Stomach (tissue), 4 donors: ENCODE results near the gene SAPCD2.

Source experiments
- CTCF ChIP-seq, 7 experiments: fragments of 450-650 bp in 4 of 7; fragments of 200-600 bp in 3 of 7; sonication (generic) in 3 of 7; IDR thresholded peaks; one replicate each; pipeline ENCODE4 v1.5.1; 2016 to 2019; ENCODE audit warnings: antibody characterized with exemption in 7 of 7, control low read depth in 2 of 7, mild to moderate bottlenecking in 1 of 7
- POLR2A ChIP-seq, 4 donors: fragments of 450-650 bp; IDR thresholded peaks; one replicate each; pipeline ENCODE4 v1.6.1; 2016; ENCODE audit warnings: antibody characterized with exemption in 4 of 4, control low read depth in 2 of 4, mild to moderate bottlenecking in 1 of 4, moderate library complexity in 1 of 4
- POLR2AphosphoS5 ChIP-seq, 3 donors: sonication (generic); formaldehyde crosslinking; IDR thresholded peaks; one replicate each; pipeline ENCODE4 v1.6.1; 2016; ENCODE audit warnings: antibody characterized with exemption in 3 of 3

DNA sequence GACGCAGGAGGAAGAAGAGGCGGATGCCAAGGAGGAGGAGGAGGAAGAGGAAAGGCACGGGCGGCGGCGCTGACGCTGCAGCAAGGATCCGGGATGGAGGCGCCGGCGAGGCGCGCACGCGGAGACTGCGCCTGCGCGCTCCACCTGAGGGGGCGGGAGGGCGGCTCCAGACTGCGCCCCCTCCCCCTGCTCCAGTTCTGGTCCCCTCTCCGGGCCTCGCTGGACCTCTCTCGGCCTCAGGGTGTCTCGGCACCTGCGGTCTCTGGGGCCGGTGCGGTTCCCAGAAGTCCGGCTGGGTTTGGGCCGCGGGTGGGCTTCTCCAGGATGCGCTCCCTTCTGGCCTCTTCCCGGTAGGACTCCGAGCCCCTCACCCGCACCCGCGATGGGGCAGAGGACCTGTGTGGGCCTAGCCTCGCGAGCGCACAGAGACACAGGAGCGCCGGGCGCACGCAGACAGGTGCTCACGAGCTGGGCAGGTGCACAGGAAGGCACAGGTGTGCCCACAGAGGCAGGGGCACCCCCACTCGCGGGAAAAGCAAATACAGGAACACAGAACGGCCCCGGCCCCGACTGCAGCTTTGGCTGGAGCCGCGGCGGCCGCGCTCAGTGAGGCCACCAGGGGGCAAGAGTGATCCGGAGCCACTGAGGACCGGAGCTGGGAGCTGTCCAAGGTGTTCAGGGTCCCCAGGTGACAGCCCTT, 24.1 kb downstream of the SAPCD2 start, which contains the start of gene NPDC1:
- TF ChIP-seq POLR2AphosphoS5 (IDR thresholded peaks at IDR 0.05) (peak in 1 of 3 donors; percentile 50), CTCF (IDR thresholded peaks at IDR 0.05) (peak in 5 of 7 experiments; percentile 78 to 90 (median 88)), POLR2A (IDR thresholded peaks at IDR 0.05) (no peak)
